ENCODE results near the gene KATNAL1.

GRCh38 chr13:30338331-30338851 lies 31.0 kb upstream of the KATNAL1 start:
- TF ChIP-seq CTCF (IDR thresholded peaks at IDR 0.05) (no peak), POLR2A (IDR thresholded peaks at IDR 0.05) (no peak)
